Stimulated activated CD8-positive, alpha-beta memory T cell treated with anti-CD3 and anti-CD28 coated beads, Interleukin-7, amount 100 ng/mL, for 48 hours (primary cell): Measurements from ENCODE around the gene DISP2.

Experiments used
- DNase-seq, 2 donors: peaks; one replicate each; pipeline ENCODE4 v3.0.0-alpha.2; 2020; ENCODE audit warnings: low read depth in 1 of 2; ENCODE audit errors: extremely low read depth in 1 of 2

Gene DISP2

DNA sequence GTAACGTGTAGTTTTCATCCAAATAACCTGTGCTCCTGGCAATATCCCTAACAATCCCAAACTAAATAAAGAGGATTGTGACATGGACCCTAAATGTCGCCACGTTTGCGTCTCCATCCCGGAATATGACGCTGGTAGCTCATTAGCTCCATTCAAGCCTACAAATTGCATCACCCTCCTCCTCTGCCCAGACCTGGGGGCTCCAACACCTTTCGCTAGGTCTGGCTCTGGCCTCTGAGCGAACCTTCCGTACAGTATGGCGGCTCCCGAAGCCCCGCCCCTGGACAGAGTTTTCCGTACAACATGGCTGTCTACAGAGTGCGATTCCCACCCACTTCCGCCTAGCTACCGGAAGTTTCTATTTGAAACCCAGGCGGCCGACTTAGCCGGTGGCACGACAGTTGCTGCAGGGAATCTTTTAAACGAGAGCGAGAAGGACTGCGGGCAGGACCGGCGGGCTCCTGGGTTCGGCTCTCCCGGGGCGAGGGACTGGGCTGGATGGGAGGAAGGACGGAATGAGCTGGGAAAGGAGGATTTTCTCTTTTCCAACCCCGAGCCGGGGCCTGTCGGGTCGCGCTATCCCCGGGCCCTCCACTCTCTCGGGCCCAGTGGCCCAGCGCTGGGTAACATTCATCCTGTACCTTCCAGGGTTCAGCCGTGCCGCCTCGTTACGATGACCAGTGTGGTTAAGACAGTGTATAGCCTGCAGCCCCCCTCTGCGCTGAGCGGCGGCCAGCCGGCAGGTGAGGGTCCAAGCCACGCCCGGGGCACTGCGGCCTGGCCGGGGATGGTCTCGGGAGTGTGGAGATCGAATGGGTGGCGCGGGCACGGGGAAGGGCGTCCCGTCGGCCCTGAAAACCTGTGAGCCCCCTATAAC is 24.8 kb downstream of the DISP2 start, which contains the start of gene KNSTRN:
Gene KNSTRN (plus strand): TSS at position 142 of the 877 bp plus-strand sequence. CDS start 115 bp downstream, at position 257.
- DNase-seq: peak; percentile 73 to 89

DNA sequence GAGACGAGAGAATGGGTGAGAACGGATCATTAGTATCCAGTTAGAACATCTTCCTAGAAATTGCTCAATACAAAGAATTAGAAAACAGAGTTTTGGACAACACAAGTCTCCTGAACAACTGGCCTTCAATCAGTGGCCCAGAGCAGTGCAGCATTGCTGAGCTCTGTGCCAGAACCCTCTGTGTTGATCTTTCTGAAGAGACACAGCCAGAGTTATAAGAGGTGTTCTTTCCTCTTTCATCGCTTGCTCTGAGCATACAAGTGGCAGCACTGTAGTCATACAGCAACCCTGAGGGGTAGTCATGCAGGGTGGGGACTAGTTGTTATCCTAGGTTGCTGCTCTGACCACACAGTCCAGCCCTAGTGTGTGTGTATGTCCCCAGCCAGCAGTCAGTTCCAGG is 28.5 kb downstream of the DISP2 start:
- no peak for DNase-seq

DNA sequence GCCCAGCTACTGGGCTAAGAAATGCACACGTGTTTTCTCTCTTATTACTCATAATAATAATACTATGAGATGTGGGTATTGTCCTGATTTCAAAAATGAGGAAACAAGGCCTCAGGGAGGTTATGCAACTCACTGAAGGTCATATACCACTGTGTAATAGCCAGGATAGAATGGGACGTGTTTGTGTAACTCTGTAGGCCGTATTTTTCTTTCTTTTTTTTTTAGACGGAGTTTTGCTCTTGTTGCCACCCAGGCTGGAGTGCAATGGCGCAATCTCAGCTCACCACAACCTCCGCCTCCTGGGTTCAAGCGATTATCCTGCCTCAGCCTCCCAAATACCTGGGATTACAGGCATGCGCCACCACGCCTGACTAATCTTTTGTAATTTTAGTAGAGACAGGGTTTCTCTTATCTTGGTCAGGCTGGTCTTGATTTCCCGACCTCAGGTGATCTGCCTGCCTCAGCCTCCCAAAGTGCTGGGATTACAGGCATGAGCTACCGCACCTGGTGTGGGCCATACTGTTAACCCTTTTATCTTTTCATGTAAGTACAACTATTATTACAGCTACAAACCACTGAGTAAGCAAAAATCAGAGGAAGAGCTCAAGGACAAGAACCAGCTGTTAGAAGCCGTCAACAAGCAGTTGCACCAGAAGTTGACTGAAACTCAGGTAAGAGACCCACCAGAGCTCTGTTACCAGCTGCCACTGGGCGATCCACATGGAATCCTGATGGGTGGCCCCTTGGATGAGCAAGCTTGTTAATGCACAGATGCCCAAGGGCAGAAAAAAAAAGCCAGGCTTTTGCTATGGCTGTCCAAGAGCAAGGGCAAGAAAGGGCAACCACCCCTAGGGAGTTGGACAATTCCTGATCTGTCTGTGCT is 31.2 kb downstream of the DISP2 start:
- no peak for DNase-seq

DNA sequence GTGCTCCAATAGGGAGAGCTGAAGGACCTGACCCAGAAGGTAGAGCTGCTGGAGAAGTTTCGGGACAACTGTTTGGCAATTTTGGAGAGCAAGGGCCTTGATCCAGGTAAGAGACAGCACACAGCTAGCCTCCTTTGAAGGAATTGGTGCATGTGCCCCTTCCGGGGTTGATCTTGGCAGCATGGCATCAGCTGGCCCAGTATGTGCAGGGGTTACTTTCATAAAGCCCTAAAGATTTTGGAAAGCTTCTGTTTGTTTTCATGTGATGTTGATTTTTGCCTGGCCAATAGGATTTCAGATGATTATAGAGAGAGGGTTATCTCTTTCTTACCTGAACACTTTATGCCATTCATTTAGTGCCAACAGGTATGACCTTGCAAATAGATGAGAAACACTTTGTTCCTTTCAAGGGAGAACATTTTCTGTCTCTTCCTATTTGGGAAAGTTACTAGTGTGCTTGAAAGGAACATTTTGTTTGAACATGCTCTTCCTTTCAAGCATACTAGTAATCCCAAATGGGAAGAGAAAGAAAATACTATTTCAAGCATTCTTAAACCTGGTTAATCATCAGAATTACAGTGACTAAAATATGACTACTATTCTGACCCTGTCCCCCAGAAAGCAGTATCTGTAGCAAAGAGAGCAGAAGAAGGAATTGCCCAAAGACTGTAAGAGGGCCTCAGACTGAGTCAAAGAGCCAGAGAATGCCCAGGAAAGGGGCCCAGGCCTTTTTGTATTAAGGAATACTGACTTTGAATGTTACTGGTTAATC is 32.0 kb downstream of the DISP2 start:
- no peak for DNase-seq

DNA sequence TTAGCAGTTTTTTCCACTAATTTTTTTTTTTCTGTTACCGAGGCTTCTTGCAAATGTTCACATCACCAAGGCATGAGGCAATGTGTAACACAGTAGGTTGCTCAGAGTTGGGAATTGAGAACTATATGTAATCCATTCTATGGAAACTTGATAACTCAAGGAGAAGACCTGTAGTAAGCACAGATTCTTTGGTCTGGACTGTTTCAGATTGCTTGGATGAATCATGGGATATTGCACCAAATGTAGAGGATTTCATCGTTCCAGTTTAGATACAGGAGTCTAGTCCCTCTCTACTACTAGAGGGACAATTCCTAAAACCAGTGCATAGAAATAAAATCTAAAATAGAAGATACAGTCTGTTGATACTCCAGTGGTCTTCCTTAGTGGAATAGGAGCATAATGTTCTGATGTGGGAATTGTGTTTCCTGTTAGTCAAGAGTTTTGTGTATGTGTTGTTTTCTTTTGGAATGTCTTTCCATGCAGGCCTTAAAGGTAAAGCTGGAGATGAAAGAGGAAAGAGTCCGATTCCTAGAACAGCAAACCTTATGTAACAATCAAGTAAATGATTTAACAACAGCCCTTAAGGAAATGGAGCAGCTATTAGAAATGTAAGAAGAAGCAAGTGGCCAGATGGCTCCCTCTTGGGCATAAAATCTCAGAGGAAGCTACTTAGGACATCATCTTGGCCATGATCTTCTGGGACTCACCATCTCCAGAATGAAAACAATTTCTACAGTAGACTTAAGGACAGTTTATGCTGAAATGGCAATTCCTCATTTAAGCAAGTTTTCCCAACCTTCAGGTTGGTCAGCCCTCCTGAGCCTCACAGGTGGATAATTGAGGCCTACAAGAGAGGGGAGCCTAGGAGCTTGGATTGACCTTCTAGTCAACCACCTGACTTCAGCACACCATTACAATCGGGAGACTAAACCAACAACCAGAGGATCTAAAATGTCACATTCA is 35.2 kb downstream of the DISP2 start:
- DNase-seq: no peak

DNA sequence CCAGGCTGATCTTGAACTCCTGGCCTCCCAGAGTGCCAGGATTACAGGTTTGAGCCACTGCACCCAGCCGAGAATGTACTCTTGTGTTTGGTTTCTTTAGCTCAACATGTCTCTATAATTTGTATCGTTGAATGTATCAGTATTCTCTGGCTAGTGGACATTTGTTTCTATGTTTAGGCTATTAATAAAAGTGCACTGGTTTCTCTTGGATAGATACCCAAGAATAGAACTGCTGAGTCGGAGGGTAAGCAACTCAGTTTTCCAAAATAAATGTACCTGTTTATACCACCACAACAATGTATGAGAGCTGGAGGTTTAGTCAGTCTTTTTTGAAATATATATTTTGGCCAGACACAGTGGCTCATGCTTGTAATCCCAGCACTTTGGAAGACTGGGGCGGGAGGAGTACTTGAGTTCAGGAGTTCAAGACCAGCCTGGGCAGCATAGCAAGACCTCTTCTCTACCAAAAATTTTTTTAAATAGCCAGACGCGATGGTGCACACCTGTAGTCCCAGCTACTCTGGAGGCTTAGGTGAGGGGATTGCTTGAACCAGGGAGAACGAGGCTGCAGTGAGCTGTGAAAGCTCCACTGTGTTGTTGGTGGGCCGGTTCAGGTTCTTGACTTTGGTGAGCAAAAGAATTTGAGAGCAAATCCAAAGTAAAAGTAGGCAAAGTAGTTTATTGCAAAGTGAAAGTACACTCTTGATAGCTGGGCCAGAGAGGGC is 39.8 kb downstream of the DISP2 start:
- DNase-seq: no peak

DNA sequence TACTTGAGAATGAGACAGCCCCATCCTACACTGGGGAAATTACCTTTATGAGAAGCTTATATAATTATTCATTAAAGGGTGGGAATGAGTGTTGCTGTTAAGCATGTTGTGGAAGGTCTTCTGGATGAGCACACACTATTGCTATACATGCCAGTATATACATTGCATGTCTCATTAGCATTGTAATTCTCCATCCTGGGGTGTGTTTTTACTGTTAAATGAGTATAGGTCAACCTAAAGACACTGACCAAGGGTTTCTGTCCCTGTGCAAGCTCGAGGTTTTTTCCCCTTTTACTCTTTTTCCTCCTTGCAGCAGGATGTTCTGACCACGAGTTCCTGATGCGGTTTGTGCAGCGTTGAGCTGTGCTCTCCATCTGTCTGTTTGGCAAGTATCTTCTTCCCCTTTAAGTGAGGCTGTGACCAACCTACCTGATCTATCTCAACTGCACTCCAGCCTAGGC is 40.4 kb downstream of the DISP2 start:
- no peak for DNase-seq

DNA sequence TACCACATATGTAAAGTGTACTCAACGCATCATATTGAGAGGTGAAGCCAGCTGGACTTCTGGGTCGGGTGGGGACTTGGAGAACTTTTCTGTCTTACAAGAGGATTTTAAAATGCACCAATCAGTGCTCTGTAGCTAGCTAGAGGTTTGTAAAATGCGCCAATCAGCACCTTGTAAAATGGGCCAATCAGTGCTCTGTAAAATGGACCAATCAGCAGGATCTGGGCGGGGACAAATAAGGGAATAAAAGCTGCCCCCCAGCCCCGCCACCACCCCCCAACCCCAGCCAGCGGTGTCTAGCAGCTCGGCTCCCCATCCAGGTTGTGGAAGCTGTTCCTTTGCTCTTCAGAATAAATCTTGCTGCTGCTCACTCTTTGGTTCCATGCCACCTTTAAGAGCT is 41.4 kb downstream of the DISP2 start:
- DNase-seq: no peak

DNA sequence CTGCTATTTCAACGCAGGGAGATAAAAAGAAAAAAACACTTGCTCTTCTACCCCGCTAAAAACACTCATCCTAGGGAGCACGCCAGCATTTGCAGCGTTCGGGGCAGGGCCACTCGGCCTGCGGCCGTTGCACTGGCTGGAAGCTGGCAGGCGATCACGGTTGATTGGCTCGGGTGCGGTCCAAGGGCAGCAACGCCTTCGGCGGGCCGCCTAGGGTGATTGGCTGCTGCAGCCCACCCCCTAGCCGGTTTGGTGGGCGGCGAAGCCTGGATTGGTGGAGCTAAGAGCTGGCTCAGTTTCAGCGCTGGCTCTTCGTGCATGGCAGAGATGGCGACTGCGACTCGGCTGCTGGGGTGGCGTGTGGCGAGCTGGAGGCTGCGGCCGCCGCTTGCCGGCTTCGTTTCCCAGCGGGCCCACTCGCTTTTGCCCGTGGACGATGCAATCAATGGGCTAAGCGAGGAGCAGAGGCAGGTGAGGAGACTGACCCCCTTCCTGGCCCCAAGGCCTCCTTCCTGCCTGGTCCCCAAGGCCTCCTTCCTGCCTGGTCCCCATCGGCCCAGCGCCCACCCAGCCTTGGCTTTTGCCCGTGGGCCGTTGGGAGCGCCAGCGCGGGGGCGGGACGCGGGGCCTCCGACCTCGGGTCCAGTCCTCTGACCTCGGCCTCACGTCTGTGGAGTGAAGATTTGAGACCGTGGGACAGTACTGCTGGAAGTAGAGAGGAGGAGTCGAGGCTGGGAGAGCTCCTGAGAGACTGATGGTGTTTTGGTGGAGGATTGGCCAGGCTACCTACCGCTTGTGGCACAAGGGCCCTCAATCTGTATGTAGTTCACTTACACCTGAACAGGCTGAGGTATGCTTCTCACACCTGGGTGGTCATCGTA is 47.7 kb downstream of the DISP2 start, which contains the start of gene IVD:
Gene IVD (plus strand): TSS at position 295 of the 881 bp plus-strand sequence. CDS start 33 bp downstream, at position 328.
- DNase-seq: peak; percentile 90 to 92

DNA sequence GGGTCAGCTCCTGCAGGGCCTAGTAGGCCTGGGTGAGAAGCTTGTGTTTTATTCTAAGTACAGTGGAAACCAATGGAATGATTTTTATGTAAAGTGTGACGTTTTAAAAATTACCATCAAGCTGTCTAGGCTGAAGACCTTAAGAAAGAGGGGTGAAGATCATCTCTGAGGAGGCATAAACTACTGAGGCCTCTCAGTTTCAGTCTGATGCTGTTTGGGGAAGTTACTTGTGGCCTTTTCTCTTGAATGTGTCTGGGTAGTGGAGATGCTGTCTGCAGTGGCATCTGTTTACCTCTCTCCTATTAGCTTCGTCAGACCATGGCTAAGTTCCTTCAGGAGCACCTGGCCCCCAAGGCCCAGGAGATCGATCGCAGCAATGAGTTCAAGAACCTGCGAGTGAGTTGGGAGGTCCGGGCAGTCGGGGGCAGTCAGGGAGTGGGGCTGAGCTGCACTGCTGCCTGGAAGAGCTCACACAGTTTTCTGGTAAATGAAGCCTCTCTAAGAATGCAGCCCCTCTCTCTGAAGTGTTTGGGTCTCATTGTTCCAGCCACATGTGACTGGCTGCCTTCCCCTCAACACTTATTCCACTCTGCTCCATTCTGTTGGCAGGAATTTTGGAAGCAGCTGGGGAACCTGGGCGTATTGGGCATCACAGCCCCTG is 49.4 kb downstream of the DISP2 start:
- DNase-seq: no peak

DNA sequence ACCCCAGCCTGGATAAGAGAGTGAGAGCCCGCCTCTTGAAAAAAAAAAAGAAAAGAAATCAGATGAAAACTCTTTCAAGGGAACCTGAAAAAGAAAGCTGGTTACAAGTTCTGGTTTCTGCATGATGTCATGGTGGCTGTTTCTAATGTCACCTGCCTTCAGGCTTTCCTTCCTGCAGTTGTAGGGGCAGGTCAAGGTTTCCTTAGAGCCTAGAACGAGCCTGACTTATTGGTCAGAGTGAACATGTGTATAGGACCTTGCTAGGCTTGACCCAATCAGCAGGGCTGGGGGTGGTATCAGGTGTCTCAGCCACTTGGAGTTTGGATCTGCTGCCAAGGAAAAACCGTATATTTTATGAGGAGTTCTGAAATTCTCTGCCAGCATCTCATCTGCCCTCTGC is 51.3 kb downstream of the DISP2 start:
- no peak for DNase-seq

DNA sequence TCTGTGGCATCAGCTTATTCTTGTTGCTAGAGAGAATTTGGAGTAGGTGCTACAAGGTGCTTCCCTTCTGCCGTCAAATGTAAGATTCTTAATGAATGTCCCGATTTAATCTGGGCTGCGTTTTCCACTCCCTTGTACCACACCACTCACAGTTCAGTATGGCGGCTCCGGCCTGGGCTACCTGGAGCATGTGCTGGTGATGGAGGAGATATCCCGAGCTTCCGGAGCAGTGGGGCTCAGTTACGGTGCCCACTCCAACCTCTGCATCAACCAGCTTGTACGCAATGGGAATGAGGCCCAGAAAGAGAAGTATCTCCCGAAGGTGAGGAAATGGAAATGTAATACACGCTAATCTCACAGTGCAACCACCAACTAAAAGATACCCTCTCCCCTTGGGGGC is 52.5 kb downstream of the DISP2 start:
- no peak for DNase-seq

DNA sequence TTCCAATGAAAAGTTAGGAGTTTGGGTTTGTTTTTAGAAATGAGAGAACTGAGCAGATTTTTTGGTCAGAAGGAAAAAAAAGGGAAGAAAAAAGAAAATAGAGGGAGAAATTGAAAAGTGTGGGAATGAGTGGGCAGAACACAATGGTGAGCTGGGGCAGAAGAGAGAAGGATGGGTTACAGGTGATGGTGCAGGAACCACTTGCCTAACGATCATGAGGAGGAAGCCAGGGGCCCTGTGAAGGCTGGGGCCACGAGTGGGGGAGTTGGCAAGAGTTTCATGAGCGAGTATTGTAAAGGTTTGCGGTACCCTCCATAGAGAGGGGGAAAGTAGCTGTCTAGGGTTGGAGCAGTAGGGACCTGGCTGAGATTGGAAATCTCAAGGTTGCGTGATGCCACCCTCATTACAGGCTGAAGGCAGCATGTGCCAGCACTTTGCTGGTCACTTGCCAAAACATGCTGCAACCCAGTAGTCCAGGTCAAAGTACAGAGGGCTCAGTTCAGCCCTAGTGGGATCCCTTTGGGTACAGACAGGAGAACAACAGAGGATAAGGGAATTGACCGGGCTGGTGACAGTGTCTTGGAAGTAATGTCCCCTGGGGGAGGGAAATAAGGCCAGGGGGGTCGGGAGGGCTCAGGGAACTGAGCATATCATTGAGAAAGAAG is 54.2 kb downstream of the DISP2 start:
- no peak for DNase-seq

DNA sequence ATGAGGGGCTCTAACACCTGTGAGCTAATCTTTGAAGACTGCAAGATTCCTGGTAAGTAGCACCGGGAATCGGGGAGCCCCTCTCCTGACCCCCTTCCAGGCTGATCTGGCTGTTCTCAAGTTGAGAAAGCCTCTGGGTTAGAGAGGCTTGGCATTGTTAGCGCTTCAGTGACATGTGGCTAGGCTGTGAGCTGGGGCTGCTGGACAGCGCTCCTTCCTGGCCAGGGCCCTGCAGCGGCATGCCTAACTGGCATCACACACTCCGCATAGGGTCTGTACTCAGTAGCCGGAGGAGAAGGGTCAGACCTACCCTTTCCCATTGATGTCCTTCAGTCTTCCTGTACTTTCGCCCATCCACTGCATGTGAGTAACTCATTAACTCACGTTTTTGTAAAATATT is 55.0 kb downstream of the DISP2 start:
- DNase-seq: no peak

DNA sequence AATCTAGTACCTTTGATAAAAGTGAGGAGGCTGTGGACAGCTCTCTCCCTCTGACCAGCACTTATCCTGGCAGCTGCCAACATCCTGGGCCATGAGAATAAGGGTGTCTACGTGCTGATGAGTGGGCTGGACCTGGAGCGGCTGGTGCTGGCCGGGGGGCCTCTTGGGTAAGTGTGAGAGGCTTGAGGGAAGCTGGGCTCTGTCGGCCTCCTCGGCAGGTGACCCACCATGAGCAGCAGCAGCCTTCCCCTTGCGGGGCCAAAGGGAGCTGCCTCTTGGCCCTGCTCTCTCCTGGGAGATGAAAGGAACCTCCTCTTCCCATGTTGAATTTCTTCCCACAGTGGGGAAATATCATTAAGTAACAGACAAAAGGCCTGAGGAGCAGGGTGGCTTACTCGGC is 56.8 kb downstream of the DISP2 start:
- DNase-seq: no peak

DNA sequence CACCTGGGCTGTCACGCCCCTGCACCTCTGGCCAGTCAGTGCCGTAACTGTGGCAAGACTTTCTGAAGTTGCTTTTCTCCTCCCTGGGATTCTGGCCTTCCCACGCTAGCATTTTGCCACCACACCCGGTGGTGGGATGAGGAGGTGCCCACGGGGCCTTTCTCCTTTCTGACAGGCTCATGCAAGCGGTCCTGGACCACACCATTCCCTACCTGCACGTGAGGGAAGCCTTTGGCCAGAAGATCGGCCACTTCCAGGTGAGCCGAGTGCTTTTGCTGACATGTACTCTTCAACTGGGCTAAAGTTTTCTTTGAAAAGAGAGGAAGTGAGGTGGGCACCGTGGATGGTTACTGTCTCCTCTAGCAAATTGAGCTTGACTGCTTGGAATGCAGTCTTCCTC is 57.2 kb downstream of the DISP2 start:
- DNase-seq: no peak

DNA sequence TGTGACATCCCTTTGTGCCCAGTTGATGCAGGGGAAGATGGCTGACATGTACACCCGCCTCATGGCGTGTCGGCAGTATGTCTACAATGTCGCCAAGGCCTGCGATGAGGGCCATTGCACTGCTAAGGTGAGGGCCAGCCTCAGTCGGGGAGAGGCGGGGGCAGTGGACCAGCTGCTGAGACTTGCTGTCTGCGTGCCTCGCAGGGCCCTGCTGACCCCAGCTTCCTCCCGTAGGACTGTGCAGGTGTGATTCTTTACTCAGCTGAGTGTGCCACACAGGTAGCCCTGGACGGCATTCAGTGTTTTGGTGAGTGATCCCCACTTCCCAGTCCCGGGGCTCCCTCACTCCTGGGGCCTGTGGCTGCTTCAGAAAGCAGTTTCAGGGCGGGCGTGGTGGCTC is 58.0 kb downstream of the DISP2 start:
- DNase-seq: no peak
